ENCODE results near the gene SYNE2.

Gene SYNE2

DNA sequence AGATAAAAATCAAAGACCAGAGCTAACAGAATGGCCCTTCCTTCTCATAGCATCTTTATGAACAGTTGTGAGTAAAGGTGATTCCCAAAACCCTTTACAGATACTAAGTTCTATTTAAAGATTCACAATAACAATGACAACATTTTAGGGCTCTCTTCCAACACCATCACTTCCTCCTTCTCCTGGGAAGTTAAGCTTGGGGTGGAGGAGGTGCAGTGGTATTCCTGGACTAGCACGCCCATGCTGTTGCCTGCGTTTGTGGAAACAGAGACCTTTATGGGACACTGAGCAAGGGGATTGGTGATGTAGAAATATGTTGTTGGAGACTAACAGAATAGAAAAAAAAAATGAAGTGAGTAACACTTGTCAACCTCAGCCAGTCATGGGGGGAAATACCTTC lies 22.5 kb downstream of the SYNE2 start:
- TF ChIP-seq TCF12 (IDR thresholded peaks at IDR 0.05; ENCODE audit: low read depth) (no peak), NFIC (IDR thresholded peaks at IDR 0.05) (no peak), EP300 (IDR thresholded peaks at IDR 0.05; ENCODE audit: borderline replicate concordance) (no peak), YY1 (IDR thresholded peaks at IDR 0.05; ENCODE audit: low read depth) (no peak), USF1 (IDR thresholded peaks at IDR 0.05) (no peak), TAF1 (IDR thresholded peaks at IDR 0.05; ENCODE audit: low read depth) (no peak), TEAD4 (IDR thresholded peaks at IDR 0.05) (no peak), ZBTB7A (IDR thresholded peaks at IDR 0.05; ENCODE audit: low read depth) (no peak), RAD21 (IDR thresholded peaks at IDR 0.05; ENCODE audit: low read depth) (no peak), FOXM1 (IDR thresholded peaks at IDR 0.05; ENCODE audit: borderline replicate concordance, low read depth) (no peak), CEBPB (IDR thresholded peaks at IDR 0.05) (no peak)
- TF ChIP-seq, protein P1, sequence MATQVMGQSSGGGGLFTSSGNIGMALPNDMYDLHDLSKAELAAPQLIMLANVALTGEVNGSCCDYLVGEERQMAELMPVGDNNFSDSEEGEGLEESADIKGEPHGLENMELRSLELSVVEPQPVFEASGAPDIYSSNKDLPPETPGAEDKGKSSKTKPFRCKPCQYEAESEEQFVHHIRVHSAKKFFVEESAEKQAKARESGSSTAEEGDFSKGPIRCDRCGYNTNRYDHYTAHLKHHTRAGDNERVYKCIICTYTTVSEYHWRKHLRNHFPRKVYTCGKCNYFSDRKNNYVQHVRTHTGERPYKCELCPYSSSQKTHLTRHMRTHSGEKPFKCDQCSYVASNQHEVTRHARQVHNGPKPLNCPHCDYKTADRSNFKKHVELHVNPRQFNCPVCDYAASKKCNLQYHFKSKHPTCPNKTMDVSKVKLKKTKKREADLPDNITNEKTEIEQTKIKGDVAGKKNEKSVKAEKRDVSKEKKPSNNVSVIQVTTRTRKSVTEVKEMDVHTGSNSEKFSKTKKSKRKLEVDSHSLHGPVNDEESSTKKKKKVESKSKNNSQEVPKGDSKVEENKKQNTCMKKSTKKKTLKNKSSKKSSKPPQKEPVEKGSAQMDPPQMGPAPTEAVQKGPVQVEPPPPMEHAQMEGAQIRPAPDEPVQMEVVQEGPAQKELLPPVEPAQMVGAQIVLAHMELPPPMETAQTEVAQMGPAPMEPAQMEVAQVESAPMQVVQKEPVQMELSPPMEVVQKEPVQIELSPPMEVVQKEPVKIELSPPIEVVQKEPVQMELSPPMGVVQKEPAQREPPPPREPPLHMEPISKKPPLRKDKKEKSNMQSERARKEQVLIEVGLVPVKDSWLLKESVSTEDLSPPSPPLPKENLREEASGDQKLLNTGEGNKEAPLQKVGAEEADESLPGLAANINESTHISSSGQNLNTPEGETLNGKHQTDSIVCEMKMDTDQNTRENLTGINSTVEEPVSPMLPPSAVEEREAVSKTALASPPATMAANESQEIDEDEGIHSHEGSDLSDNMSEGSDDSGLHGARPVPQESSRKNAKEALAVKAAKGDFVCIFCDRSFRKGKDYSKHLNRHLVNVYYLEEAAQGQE (IDR thresholded peaks at IDR 0.05; ENCODE audit: low read depth), result no peak
- TF ChIP-seq, protein P2, sequence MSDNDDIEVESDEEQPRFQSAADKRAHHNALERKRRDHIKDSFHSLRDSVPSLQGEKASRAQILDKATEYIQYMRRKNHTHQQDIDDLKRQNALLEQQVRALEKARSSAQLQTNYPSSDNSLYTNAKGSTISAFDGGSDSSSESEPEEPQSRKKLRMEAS (IDR thresholded peaks at IDR 0.05), result no peak

DNA sequence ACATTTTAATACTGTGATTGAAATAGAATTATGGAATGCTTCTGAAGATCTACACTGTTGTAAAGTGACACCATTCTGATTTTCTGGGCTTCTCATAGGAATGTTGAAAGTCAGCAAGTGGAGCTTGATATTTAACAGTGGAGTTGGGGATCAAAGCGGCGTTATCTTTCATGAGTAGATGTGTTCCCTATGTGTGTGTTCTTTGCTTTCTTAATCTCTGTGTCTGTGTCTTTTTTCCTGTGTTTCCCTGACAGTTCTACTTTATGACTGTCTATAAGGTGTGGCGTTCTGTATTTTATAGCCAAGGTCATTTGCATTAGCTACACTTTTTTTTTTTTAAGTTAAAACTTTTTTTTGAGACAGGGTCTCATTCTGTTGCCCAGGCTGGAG lies 24.7 kb downstream of the SYNE2 start:
- TF ChIP-seq TAF1 (IDR thresholded peaks at IDR 0.05; ENCODE audit: low read depth) (no peak), YY1 (IDR thresholded peaks at IDR 0.05; ENCODE audit: low read depth) (no peak), USF1 (IDR thresholded peaks at IDR 0.05) (no peak), TEAD4 (IDR thresholded peaks at IDR 0.05) (no peak), EP300 (IDR thresholded peaks at IDR 0.05; ENCODE audit: borderline replicate concordance) (no peak), CREB1 (IDR thresholded peaks at IDR 0.05; ENCODE audit: low read depth) (no peak), TCF12 (IDR thresholded peaks at IDR 0.05; ENCODE audit: low read depth) (no peak)
- TF ChIP-seq, protein P1 (IDR thresholded peaks at IDR 0.05; ENCODE audit: low read depth), result no peak

- TF ChIP-seq FOXM1 (IDR thresholded peaks at IDR 0.05; ENCODE audit: borderline replicate concordance, low read depth) (no peak), USF1 (IDR thresholded peaks at IDR 0.05) (no peak), RAD21 (IDR thresholded peaks at IDR 0.05; ENCODE audit: low read depth) (no peak), EGR1 (IDR thresholded peaks at IDR 0.05) (no peak), NFIC (IDR thresholded peaks at IDR 0.05) (no peak), EP300 (IDR thresholded peaks at IDR 0.05; ENCODE audit: borderline replicate concordance) (no peak), TCF12 (IDR thresholded peaks at IDR 0.05; ENCODE audit: low read depth) (no peak)
- TF ChIP-seq, protein P2 (IDR thresholded peaks at IDR 0.05), result no peak
- TF ChIP-seq, protein P1 (IDR thresholded peaks at IDR 0.05; ENCODE audit: low read depth), result no peak
Measured at GRCh38 chr14:63878052-63878451, 25.2 kb downstream of the SYNE2 start.

DNA sequence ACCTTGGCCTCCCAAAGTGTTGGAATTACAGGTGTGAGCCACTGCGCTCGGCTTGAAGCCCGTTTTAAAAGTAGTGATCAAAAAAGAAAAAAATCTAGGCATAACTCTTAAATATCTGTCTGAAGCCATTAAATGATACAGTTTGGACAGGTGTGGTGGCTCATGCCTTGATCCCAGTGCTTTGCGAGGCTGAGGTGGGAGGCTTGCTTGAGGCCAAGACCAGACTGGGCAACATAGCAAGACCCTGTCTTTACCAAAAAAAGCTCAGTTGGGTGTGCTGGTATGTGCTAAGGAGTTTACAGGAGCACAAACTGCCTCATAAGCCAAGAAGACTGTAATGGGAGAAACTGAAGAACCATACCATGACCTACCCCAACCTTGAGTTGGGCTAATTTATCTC lies 26.0 kb downstream of the SYNE2 start:
- TF ChIP-seq TEAD4 (IDR thresholded peaks at IDR 0.05) (no peak), FOXM1 (IDR thresholded peaks at IDR 0.05; ENCODE audit: borderline replicate concordance, low read depth) (no peak), RAD21 (IDR thresholded peaks at IDR 0.05; ENCODE audit: low read depth) (no peak), CEBPB (IDR thresholded peaks at IDR 0.05) (no peak), CREB1 (IDR thresholded peaks at IDR 0.05; ENCODE audit: low read depth) (no peak), NFIC (IDR thresholded peaks at IDR 0.05) (no peak), EP300 (IDR thresholded peaks at IDR 0.05; ENCODE audit: borderline replicate concordance) (no peak), EGR1 (IDR thresholded peaks at IDR 0.05) (no peak), TAF1 (IDR thresholded peaks at IDR 0.05; ENCODE audit: low read depth) (no peak), USF1 (IDR thresholded peaks at IDR 0.05) (no peak), YY1 (IDR thresholded peaks at IDR 0.05; ENCODE audit: low read depth) (no peak), TCF12 (IDR thresholded peaks at IDR 0.05; ENCODE audit: low read depth) (no peak), ZBTB7A (IDR thresholded peaks at IDR 0.05; ENCODE audit: low read depth) (no peak)
- TF ChIP-seq, protein P1 (IDR thresholded peaks at IDR 0.05; ENCODE audit: low read depth), result no peak
- TF ChIP-seq, protein P2 (IDR thresholded peaks at IDR 0.05), result no peak

All from Ishikawa (cell line).